K562 (cell line): Measurements from ENCODE around the gene GIGYF2.

Source experiments
- BRD9 ChIP-seq: fragments of 450-650 bp; IDR thresholded peaks from 2 replicates; pipeline ENCODE4 v1.6.1; 2018; ENCODE audit warnings: low read depth; ENCODE audit not compliant: partially characterized antibody
- WHSC1 ChIP-seq: IDR thresholded peaks from one replicate; pipeline ENCODE4 v1.6.1; 2012; ENCODE audit warnings: low read length, control low read depth, inconsistent platforms

DNA sequence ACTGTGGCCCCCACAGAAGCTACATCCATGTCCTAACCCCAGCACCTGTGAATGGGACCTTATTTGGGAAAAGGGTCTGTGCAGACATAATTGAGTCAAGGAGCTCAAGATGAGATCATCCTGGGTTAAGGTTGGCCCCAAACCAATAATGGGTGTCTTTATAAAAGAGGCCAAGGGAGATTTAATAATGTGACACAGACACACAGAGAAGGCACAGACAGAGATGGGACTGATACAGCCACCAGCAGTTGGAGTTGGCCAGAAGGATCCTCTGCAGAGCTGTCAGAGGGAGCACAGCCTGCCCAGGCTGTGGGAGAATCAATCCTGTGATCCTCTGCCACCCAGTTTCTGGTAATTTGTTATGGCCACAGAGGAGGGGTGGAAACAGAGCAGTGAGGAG lies 199.0 kb downstream of the GIGYF2 start:
- TF ChIP-seq BRD9 (no peak), WHSC1 (no peak)
